IPS DF 19.7 (cell line): ENCODE data around the gene PRSS33.

Experiments used
- DNase-seq: peaks from one replicate; pipeline ENCODE4 v3.0.0-alpha.2; 2013; ENCODE audit warnings: low read depth, low spot score

Gene PRSS33

DNA sequence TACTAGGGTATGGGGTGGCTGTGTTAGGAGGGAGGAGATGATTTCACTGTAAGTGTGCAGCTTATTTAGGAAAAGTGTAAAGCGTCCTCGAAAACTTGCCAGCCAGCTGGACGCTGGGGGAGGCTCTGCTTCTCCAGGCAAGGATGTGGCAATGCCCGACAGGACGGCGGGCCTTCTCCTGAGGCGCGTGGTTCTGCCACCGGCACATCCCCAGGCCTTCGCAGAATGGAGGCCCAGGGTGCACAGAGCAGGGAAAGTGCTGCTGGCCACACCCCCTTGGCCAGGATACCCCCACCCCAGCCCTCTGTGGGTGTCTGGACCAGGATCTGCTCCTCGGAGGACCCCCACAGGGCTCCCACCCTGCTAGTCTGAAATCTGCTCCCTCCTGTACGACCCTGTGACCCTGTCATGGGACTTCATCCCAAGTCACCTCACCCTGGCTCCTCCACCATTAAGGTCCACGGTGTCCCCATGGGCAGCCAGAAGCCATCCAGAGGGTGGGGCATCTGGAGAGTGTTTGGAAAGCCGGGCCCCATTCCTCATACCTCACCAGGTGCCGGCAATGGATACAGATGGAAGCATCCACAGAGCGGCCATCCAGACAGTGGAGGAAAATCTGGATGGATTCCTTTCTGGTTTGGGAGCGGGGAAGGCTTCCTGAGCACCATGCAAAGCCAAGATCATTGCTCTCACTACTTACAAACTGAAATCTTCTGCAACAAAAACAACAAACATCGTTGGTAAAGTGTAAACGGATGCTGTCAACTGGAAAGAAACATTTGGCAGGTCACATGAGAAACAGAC lies 44.2 kb downstream of the PRSS33 start:
- no peak for DNase-seq

DNA sequence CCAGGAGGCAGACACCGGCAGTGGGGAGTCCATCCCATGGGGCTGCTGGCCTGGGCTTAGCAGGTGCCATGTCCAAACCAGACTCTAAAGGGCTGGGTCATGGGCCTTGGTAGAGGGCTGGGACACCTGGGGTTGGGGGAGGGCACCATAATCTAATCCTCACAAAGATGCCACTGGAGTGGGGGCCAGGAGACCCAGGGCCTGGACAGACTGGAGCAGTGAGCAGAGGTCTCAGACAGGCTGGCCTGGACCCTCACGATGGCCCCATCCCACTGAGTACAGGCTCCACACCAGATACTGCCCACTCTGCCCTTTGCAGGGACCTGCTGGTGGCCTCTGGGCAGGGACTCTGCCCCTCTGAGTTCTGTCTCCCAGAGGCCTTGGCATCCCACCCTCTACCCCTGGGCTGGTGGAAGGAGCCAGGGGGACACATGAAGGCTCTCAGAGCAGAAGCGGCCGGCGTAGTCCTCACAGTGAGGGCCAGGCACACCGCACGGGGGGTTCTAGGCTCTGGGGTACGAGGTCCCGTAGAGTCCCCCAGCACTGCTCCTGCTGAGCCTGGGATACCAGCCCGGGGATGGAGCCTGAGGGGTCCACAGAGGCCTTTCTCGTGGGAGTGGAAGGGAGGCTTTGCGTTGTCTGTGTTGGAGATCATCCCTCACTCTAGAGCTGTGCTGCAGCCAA lies 44.9 kb downstream of the PRSS33 start:
- no peak for DNase-seq

DNA sequence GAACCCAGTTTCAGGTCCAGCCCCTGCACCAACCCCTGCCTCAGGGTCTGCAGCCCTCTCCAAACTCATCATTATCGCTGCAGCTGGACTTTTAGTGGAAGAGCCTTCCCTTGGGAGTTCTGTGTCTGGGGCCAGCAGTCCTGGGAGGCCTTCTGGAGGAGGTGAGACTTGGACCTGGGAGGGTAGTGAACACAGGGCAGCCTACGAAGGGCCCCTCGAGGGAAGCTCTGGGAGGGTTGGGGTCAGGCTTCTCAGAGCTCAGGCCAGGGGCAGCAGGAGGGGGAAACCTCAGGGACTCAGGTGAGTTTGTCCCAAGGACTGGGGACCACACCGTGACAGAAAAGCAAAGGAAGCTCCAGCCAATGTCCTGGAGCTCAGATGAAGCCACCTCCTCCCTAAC lies 46.2 kb downstream of the PRSS33 start:
- DNase-seq = no peak

DNA sequence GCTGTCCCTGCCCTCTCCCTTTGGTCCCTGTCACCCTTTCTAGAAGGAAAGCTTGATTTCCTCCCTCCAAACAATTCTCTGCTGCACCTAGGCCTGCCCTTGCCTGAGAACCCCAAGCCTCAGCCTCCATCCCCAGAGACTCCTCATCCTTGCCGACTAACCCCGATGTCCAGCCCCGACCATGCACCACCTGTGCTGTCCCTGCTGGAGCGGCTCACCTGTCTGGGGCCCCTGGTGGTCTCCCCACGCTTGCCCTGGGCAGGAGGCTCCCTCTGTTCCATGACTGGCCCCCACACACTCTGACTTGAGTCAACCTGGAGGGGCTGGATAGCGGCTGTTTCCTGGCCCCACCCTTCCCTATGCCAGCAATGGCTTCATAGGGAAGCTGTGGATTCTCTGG lies 46.9 kb downstream of the PRSS33 start:
- DNase-seq = no peak

DNA sequence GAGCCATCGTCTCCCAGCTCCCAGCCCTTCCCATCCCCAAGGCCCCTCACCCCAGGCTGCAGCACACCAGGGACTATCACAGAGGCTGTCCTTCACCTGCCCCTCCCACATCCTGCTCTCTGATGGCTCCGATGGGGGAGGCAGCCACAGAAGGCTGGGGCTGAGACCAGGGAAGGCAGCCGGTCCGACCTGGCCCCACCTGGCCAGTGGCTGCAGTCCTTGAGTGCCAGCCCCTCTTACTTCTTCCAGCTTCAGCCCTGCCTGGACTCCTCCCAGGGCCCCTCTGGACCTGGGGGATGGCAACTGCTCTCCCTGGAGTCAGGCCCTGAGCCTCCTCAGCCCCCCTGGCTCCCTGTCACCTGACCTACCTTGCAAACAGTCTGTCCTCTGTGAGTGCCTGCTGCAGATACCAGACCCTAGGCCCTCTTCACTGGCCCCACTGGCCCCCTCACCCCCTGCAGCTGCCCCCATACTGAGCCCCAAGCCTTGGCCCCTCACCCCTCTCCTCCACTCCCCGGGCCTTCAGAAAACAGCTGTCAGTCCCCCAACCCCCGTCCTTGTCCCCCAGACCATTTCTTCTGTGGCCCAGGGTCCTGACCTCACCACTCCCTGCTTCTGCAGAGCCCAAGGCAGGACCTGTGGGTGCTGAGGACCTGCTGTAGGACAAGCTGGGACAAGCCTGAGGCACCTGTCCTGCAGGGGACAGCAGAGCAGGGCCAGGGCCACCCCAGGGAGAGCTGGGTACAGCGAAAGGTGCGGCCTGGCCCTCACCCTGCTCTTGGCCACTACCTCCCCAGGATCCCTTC lies 47.5 kb downstream of the PRSS33 start:
- DNase-seq = no peak

DNA sequence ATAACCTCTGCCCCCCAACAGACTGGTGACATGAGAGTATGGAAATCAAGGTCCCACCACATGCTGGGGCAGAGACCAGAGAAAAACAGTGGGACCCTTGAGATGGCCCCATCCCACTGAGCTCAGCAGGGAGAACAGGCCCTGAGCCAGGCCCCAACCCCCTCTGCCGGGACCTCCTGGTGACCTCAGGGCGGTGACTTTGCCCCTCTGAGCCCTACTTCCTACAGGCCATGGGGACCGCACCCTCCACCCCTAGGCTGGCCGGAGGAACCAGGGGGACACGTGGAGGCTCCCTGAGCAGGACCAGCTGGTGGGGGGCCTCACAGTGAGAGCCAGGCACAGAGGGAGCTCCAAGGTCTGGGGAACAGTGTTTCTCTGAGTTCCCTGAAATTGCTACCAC lies 48.7 kb downstream of the PRSS33 start:
- no peak for DNase-seq

DNA sequence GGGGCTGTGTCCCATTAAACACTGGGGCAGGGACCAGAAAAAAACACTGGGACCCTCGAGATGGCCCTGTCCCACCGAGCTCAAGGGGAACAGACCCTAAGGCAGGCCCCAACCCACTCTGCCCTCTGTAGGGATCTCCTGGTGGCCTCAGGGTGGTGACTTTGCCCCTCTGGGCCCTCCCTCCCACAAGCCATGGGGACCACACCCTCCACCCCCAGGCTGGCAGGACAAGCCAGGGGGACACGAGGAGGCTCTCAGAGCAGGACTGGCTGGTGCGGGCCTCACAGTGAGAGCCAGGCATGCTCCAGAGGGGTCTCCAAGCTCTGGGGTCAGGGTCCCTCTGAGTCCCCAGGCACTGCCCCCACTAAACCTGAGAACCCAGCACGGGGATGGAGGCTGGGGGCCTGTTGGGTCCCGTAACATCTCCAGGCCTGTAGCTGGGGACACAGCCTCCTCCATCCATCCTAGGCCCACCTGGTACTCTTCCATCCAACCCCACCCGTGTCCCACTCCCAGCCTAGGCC lies 49.4 kb downstream of the PRSS33 start:
- DNase-seq = no peak

GRCh38 chr16:2737238-2737605 lies 50.1 kb downstream of the PRSS33 start:
- no peak for DNase-seq

- no peak for DNase-seq
Measured at GRCh38 chr16:2736476-2737237, 50.7 kb downstream of the PRSS33 start.

DNA sequence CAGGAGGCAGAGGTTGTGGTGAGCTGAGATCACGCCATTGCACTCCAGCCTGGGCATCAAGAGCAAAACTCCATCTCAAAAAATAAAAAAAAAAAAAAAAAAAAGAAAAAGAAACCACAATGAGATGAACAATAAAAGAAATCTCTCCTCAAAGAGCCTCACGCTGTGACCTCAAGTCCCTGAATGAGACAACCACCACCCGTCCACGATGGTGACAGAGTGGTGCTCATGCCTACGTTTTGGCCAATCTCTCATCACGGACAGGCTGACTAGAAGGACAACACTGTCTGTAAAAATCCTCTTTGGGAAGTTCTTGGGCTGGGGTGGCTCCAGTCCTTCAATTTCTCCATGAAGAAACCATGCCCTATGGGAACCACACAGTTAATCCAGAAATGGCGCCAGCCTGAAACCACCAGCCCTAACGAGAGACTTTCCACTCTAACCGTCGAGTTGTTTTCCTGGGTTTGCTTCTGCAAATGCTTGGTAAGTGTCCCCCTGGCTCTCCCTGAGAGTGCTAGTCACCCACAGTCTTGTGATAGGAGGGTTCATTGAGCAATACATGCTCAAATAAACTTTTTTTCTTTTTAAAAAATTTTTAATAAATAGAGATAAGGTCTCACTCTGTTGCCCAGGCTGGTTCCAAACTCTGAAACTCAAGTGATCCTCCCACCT lies 52.4 kb downstream of the PRSS33 start:
- no peak for DNase-seq
